HG02759 (cell line): ENCODE data around the gene PLCL1.

Source experiments
- ATAC-seq: cut with Tn5 transposase; IDR thresholded peaks from one replicate; pipeline ENCODE4 v1.9.1; 2021; ENCODE audit warnings: mild to moderate bottlenecking, moderate library complexity; ENCODE audit not compliant: unreplicated experiment

PLCL1 gene

DNA sequence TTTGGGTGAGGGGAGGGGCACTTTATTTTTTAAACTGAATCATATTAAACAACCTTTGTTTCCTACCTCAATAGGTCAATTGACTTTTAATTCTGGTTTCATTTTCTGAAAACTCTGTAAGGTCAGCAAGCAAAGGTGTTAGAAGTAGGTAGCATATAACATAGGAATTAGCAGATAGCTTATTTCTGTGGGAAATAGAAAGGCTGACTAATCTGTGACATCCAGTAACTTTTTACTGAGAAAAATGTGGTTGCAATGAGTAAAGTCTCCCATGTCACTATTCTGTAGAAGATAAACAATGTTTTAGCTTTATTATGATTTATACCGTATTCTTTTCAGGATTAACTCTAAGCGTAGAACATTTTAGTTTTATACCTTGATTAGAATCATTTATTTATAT lies 240.4 kb downstream of the PLCL1 start:
- no peak for ATAC-seq

DNA sequence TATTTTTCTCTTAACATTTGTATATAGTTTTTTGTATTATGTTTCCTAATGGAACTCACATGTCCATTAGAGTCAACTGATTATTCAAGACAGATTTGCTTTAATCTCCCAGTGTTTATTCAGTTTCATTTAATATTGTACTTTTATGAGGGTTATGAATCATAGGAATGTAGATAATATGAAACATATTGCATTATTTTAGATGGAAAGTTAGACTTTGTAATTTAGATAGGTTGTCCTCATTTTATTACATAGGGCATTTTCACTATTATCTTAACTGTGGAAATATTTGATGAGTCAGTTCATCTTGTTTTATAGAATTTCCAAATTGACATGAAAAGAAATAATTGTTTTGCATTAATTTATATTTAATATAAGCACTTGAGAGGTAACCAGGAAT lies 240.8 kb downstream of the PLCL1 start:
- no peak for ATAC-seq

DNA sequence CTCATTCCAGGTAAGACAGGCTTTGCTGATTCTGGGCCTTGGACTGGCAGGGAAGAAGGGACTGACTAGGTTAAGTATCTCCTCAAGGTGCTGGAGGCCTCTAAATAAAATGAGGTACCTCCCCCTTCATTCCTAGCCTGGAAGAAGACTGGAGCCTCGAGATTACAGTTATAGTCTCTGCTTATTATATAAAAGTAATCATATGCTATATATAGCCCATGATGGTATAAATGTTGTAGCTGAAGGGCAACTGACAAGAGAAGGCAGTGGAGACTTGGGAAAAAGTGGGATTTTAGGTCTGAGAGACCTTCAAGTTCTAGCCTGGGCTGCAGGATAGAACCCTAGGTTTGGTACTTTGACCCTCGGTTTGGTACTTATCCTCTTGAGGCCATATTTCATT lies 248.3 kb downstream of the PLCL1 start:
- no peak for ATAC-seq

DNA sequence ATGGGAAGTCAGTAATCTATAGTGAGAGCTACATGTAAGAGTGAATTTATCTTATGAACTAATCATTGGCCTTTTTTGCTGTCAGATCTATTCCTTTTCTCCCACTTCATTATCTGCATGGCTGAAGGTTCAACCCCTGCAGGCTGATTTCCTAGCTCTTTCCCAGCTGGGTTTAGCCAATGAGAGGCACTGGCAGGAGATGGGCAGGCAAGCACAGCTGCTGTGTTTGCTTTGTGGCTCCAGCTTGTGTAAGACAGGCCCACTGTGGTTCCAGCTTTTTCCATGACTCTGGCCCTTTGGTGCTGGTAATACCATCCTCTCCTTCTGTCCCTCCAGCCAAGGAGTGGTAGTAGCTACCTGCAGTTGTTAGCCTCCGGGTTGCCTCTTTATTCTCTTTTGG lies 248.8 kb downstream of the PLCL1 start:
- ATAC-seq: no peak

DNA sequence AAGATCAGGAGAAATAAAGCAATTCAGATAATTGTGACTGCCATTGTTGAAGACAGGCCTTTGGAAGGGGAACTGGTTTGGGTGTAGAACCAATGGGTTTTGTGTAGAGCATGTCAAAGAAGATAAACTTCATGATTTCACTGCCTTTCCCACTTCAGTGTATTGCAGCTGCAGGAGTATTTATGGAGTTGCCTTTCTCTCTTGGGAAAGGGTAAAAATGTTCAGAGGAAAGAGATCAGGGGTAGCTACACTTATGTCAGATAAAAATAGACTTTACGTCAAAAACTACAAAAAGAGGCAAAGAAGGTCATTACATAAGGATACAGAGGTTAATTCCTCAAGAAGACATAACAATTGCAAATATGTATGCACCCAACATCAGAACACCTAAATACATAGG lies 249.4 kb downstream of the PLCL1 start:
- ATAC-seq: no peak

DNA sequence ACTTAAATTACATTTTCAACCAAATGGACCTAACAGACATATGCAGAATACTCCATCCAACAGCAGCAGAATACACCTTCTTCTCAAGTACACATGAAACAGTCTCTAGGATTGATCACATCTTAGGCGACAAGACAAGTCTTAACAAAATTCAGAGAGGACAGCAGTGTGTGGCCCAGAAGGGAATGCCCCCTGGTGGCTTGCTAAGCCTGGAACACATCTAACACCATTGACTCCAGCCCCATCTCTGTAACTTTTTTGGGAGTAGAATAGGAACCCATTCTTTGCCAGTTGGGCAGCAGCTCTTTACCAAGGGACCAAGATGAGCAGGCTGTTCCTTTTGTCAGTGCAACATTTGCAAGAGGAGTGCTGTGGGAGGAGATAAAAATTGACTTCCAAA lies 249.9 kb downstream of the PLCL1 start:
- peak; percentile 78 for ATAC-seq

DNA sequence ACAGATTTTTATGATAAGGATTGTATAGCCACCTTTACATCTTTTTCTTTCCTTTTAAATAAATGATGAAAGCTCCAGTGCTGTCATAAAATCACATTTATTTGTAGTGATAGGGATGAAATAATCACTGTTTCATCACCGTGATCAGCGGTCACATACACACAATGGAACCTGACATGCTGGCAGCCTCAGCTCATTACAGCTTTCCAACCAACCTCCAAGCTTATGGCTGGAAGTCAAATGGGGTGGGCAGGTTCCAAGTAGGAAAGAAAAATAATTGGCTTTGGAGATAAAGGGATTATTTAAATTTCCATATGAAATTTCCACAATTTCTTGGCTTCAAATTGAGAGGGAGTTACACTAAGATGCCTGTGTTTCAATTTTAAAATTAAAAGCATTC lies 251.3 kb downstream of the PLCL1 start:
- no peak for ATAC-seq

DNA sequence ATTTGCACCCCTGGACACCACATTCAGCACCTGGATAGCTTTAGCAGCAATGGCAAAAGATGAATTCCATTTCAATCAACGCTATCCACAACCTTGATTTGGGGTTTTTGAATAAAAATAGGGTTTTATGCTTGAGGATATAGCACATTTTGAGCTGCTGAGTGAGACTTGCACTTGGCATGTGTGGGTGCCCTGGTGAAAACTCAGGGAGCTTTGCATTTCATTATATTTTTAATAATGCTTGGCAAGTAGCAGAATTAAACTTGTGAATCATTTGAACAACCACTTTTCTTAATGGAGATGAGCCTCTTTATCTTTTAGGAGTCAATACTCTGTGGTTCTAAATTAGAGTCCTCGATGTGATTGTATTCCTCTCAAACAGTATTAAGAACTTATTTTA lies 252.4 kb downstream of the PLCL1 start:
- ATAC-seq: no peak

DNA sequence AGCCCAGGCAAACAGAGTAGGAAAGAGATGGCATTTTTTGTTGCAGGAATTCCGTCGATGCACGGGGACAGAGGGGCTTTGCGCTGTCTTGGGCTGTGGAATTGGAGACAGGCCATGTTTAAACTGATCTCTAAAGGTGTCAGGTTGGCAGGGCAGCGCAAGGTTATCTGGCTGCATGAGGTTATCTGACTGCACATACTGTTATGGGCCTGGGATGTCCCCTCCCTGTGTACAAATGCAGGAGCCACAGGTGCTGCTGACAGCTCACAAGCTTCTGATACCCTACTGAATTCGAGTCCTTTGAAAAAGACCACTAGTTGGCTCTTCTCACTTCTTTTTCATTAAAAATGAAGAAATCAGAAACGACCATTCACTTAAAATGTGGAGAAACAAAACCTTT lies 255.4 kb downstream of the PLCL1 start:
- no peak for ATAC-seq

DNA sequence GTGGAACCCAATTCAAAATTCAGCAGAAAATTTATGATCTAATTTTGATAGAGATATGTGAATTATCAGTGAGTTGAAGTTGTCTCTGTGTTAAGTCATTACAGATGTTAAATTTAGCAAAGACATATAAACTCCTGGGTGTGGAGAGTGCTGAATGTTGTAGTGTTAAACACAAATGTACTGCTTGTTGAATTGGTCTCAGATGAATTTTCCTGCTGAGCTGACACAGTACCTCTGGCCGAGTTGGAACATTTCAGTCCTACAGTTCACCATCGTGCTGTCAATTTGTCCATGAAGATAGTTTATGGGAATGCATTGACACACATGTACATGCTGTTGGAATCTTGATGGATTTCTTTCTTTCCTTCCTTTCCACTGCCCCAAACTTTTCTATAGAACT lies 255.9 kb downstream of the PLCL1 start:
- ATAC-seq: no peak

DNA sequence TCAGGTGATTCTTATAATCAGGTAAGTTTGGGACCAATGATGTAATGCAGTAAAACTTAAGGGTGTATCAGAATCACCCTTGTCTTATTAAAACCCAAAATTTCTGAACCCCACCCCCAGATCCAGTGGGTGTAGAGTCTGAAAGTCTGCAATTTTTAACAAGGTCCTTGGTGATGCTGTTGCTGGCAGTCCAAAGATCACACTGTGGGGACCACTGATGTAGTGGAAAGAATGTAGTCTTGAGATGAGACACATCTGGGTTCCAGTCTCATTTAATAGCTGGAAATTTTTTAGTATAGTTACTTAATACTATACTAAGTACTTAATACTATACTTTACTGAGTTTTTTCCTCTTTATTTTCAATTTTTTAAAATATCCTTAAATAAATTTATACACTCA lies 258.4 kb downstream of the PLCL1 start:
- ATAC-seq: no peak

DNA sequence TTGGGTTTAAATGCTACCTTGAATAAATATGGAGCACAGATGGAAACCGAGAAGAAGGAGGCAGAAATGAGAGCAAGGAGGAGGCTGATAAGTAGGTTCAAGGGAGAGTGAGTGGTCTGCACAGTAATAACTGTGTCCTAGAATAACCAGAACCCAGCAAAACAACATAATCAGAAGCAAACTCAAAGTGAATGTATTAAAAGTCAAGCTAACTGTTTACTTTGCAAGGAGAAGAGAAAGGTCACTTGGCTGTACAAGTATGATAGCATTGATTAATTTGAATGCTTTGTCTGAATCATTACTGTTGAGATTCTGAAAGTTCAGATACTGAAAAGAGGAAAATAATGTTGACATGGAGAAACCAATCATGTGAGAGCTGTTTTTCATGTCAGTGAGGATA lies 258.8 kb downstream of the PLCL1 start:
- ATAC-seq: no peak

DNA sequence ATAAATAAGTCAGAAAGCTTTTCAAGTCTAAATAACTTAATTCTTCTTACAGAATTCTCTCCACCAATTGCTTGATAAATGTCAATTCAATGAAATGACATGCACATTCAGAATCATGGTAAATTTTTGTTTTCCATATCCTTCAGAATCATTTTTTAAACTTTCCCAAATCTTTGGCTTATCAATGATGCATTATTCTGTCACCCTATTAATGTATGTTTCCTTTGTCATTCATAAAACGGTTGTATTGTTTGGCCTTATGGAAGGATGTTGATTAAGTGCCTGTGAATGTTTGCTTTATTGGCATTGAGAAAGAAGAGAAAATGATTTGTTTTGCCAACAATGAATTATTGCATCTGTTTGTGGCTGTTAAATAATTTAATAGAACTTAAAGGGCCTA lies 260.9 kb downstream of the PLCL1 start:
- ATAC-seq: no peak

DNA sequence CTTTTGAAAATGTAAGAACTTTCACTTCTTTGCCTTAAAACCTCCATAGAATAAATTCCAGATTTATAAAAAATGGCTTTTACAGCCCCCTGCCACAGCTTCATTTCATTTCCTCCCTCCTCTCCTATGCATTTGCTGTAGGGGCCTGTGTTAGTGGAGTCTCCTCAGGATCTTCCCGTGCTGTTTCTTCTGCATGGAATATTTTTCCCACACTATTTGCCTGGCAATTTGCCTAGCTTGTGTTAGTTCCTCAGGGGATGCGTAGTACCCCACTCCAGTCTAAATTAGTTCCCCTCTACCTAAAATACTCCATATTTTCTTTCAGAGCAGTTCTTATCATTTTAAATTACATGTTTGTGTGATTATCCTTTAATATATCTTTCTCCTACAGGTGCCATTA lies 262.2 kb downstream of the PLCL1 start:
- ATAC-seq: no peak

DNA sequence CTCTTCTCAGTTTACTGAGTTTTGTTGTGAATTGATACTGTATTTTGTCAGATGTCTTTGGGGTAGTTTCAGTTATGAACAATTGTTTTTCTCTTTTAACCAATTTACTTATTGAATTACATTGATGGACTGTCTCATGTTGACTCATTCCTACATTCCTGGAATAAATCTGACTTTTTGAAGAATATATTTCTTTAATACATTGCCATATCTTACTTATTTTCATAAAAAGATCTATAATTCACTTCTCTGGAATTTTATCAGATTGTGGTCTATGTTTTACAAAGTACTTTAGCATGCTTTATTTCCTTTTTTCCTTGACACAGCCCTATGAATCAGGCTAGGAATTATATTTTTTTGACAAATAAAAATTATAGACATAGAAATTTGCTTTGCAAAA lies 268.3 kb downstream of the PLCL1 start:
- ATAC-seq: no peak

DNA sequence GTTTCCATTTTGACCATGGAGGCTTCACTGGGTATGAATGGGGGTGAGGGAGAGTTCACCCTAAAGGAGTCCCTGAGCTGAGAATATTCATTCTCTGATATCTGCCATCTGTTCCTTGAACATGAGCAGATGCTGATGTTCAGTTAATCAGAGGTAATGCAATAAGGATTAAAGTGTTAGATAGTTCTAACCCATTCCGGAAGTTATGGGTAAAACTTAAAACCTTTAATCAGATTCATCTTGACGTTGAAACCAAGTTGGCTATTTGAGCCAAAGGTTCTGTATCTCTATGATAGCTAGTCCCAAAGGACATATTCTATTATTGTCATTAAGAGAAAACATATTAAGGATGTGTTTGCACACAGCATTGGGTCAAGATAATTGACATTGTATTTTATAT lies 268.9 kb downstream of the PLCL1 start:
- ATAC-seq: no peak

DNA sequence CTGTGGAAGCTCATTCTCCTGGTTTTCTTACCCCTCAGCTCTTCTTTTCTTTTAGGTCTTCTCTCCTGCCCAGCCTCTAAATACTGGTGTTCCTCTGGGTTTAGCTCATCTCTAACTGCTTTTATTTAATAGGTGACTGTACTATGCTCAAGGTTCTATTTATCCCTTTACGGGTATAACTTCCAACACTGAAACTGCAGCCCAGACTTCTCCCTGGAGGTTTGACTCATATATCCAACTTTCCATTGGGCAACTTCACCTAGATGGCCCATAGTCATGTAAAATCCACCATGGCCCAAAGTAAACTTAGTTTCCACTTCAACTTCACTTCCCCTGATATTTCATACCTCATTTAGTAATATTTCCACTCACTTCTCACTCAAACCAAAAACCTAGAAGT lies 273.1 kb downstream of the PLCL1 start:
- no peak for ATAC-seq

DNA sequence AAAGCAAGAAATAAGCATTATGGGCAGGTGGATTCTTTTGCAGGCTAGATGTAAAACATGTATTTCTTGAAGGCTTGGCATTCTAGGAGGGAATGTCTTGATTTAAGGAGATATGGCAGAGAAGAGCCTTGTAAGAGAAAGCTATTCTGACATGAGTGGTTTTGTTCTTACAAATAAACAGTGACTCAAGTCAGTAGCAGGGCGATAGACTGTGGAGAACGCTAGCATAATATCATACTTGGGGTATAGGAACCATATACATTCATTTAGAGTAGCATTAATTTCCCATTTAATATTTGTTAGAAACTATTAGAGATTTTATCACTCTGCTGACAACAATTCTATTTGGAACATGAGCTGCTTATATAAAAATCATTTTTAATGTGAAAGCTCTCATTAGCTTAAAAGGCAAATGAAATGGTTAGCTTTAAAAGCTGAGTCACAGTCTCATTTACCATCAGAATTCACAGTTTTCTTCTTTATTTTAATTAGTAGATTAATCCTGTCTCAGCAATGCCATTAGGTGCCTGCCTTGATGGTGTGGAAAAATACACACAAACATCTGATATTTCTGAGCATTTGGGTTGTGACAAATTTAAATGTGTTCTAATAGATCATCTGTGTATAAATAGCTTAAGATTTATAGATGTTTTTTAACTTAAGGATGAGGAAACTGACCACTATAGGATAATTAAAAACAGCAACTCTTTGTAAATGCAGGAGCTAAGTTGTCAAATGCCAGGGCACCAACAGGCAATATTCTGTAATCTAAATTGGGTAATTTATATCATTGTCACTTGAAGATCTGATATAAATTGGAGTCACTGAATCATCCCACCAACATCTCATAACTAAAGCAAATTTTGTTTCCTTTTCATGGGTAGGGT lies 276.7 kb downstream of the PLCL1 start:
- no peak for ATAC-seq

DNA sequence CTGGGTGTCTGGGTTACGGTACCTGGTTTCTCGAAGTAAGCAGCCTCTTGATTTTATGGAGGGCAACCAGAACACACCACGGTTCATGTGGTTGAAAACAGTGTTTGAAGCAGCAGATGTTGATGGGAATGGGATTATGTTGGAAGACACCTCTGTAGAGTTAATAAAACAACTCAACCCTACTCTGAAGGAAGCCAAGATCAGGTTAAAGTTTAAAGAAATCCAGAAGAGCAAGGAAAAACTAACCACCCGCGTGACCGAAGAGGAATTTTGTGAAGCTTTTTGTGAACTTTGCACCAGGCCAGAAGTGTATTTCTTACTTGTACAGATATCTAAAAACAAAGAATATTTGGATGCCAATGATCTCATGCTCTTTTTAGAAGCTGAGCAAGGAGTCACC lies 279.8 kb downstream of the PLCL1 start:
- ATAC-seq: no peak

DNA sequence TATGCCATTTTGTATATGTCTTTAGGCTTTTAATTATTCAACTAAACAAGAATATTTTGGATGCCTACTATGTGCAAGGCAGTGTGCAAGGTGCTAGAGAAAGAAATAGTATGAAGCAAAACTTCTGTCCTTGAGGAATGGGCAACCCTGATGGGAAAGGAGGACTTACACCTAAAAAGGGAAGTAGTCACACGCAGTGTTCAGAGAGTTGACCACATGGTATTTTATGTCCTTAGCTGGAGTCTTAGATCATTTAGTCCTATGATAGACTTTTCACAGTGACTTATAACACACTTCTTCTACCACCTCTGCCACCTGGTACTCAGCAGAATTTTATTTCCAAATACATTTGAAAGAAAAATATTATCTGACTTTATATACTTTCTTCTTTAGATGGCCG lies 291.6 kb downstream of the PLCL1 start:
- ATAC-seq: no peak

DNA sequence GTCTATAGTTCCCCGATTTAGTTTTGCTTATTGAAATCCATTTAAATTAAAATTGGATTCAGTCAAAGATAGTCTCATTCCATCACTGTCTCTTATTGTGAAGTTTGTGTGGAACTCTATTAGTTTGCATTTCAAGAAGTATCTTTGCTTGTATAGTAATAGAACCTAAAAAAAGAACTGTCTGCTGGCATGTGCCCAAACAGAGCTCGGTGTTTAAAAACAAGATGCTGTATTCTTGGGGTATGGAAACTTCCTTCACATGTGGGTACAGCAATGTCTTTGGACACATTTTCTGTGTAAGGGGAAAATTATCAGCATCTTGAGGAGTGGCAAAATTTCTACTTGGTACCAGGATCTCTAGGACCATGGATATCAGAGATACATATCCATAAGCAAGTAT lies 292.6 kb downstream of the PLCL1 start:
- no peak for ATAC-seq

DNA sequence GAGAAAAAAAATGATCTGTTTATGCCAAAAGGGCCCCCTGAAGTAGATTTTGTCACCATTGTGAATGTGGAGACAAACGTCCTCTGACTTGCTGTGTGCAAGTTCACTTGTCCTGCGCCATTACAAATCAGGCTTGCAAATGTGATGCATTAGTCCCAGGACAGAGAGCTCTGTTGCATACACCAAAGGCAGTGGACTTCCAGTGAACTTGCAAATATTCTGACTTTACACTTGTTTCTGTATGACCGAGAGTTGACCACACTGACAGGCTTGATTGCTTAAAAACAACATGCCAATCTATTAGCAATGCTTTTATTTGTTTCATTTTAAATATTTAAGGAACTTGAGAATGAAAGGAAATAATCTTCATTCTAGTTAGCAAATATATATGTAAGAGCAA lies 293.2 kb downstream of the PLCL1 start:
- ATAC-seq: peak; percentile 80

DNA sequence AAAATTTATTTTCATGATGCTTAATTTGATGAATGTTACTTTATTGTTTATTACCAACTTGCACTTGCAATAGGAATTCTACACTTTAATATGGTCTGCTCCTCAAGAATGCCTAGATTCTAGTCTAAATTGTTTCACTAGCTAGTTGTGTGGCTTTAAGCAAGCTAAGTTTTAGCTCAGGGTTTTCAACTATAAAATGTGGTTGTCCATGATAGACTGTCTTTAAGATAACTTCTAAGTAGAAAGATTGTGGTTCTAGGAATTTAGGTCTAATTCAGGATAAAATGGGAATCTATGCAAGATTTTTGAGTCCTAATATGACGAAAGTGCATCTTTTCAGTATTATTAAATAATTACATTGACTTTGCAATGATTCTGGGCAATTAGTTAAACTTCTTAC lies 294.0 kb downstream of the PLCL1 start:
- no peak for ATAC-seq
